Uterus (tissue), 2 donors: Measurements from ENCODE around the gene PTPRM.

ENCODE experiments used
- POLR2A ChIP-seq, 2 donors: fragments of 450-650 bp; IDR thresholded peaks; one replicate each; pipeline ENCODE4 v1.6.1; 2016; ENCODE audit warnings: antibody characterized with exemption in 2 of 2, mild to moderate bottlenecking in 1 of 2, moderate library complexity in 1 of 2
- TF ChIP-seq, protein P1 (sequence below), 4 experiments: fragments of 200-600 bp in 2 of 4; fragments of 450-650 bp in 2 of 4; sonication (generic) in 2 of 4; IDR thresholded peaks; one replicate each; pipeline ENCODE4 v1.5.1; 2016 to 2019; ENCODE audit warnings: antibody characterized with exemption in 4 of 4, mild to moderate bottlenecking in 2 of 4, moderate library complexity in 1 of 4

DNA sequence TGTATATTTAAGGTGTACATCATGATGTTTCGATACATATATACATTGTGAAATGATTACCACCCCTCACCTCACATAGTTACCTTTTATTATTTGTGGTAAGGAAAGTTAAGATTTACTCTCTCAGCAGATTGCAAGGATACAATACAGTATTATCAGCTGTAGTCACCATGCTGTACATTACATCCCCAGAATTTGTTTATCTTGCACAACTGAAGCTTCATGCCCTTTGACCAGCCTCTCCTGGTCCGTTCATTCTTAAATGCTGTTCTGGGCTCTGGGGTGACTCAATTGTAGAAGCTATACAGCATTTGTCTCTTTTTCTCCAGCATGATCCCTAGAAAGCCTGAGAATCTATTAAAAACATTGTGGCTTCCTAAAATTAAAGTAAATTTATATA, 90.8 kb downstream of the PTPRM start:
- TF ChIP-seq, protein P1, sequence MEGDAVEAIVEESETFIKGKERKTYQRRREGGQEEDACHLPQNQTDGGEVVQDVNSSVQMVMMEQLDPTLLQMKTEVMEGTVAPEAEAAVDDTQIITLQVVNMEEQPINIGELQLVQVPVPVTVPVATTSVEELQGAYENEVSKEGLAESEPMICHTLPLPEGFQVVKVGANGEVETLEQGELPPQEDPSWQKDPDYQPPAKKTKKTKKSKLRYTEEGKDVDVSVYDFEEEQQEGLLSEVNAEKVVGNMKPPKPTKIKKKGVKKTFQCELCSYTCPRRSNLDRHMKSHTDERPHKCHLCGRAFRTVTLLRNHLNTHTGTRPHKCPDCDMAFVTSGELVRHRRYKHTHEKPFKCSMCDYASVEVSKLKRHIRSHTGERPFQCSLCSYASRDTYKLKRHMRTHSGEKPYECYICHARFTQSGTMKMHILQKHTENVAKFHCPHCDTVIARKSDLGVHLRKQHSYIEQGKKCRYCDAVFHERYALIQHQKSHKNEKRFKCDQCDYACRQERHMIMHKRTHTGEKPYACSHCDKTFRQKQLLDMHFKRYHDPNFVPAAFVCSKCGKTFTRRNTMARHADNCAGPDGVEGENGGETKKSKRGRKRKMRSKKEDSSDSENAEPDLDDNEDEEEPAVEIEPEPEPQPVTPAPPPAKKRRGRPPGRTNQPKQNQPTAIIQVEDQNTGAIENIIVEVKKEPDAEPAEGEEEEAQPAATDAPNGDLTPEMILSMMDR (IDR thresholded peaks at IDR 0.05) = no peak
- TF ChIP-seq POLR2A (IDR thresholded peaks at IDR 0.05) = no peak
